BJ (cell line): ENCODE measurements around the gene BAG5. TPM values are rescaled to one million over a fixed set of nuclear protein-coding genes. Genes with fewer than 3 reads are reported as not detected.

Source experiments
- CTCF ChIA-PET: fragments of 350-600 bp; formaldehyde crosslinking; extraction: SDS; loops from one replicate; lab custom pipeline; 2021; ENCODE audit warnings: antibody characterized with exemption, inconsistent platforms; lab: Yijun Ruan, JAX
- POLR2A ChIA-PET: fragments of 300-600 bp; sonication (Branson Sonifier 250); formaldehyde crosslinking; extraction: SDS; loops from one replicate; lab custom pipeline; 2021; ENCODE audit warnings: antibody characterized with exemption; lab: Charles Lee
- DNase-seq: peaks from one replicate; pipeline ENCODE4 v3.0.0-alpha.2; 2011; ENCODE audit warnings: low read depth
- H3K27me3 ChIP-seq: 2 replicates; pipeline ENCODE4 v1.6.0; 2011; ENCODE audit warnings: low read length; ENCODE audit not compliant: control insufficient read depth, insufficient read depth
- H3K36me3 ChIP-seq: 2 replicates; pipeline ENCODE4 v1.5.1; 2011; ENCODE audit warnings: low read length; ENCODE audit not compliant: control insufficient read depth, insufficient read depth
- H3K4me3 ChIP-seq: 2 replicates; pipeline ENCODE4 v1.5.1; 2011; ENCODE audit warnings: low read depth, mild to moderate bottlenecking, control low read depth, low read length
- CTCF ChIP-seq: IDR thresholded peaks from 2 replicates; pipeline ENCODE4 v1.5.1; 2011; ENCODE audit warnings: low read depth, mild to moderate bottlenecking, control low read depth, inconsistent platforms, low read length, moderate library complexity; ENCODE audit not compliant: insufficient read depth
- polyA plus RNA-seq: library from polyadenylated mRNA; depleted of rRNA; stranded (reverse); fragments of >200 nt; gene quantifications from 2 replicates; pipeline ENCODE4 v1.2.3, GENCODE V29; 2011; rRNA removed
- small RNA-seq: library from RNA; depleted of rRNA; stranded (forward); fragments of <200 nt; gene quantifications from one replicate; pipeline ENCODE3, GENCODE V24; 2012; ENCODE audit warnings: low replicate concordance, low read depth; ENCODE audit not compliant: insufficient read length

The BAG5 gene
- polyA plus RNA-seq, 1 experiment = 4.9 TPM

GRCh38 chr14:103510724-103511693, 51.4 kb downstream of the BAG5 start:
- no peak for DNase-seq
- TF ChIP-seq CTCF = no peak

GRCh38 chr14:103509864-103510723, 52.4 kb downstream of the BAG5 start:
- Histone ChIP-seq H3K4me3 (no peak overlapping the region), H3K36me3 (peaks cover 24% of the 10 kb centered on the region), H3K27me3 (no peaks in the 10 kb centered on the region)
- DNase-seq = no peak
- CTCF ChIA-PET = interaction anchor here (0.6 to 2.2 kb wide), 7 partner anchors 9 to 296 kb away, joined by 3 to 12 read pairs (median 6); no protein-coding TSS in a partner anchor
- TF ChIP-seq CTCF = no peak
- POLR2A ChIA-PET = no interaction called here

More at GRCh38 chr14:103510724-103511693, 51.4 kb downstream of the BAG5 start:
- no peaks in the 10 kb centered on the region for H3K27me3 ChIP-seq
- POLR2A ChIA-PET = no interaction called here
- no peak overlapping the region for H3K4me3 ChIP-seq
- H3K36me3 ChIP-seq = peaks cover 22% of the 10 kb centered on the region
- CTCF ChIA-PET = interaction anchor here (0.9 to 2.2 kb wide), 7 partner anchors 9 to 166 kb away, joined by 3 to 8 read pairs (median 4); no protein-coding TSS in a partner anchor

DNA sequence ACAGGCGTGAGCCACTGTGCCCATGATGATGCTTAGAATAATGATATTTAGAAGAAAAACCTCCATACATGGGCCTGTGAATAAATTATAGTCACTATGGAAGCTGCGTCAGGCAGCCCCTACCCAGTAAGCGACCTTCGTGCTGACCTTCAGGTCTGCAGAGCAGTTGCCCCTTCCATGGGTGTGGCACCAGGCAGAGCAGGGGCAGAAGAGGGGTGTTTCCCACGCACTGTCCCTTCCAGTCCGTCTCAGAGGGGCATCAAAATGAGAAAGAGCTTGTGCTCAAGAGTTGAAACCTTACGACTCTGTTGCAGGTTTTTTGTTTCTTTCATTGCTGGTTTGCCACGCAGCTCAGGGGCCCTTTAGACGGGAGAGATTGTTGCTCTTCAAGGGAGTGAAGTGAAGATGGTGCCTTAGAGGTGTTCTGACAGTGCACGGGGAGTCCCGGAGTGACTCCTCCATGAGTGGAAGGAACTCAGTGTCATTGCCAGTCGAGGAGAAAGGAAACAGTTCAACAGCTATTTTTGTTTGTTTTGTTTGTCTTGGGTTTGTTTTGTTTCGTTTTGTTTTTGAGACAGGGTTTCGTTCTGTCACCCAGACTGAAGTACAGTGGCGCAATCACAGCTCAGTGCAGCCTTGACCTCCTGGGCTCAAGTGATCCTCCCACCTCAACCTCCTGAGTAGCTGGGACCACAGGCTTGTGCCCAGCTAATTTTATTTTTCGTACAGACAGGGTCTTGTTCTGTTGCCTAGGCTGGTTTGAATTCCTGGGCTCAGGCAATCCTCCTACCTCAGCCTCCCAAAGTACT, 53.7 kb downstream of the BAG5 start:
- no peak for DNase-seq
- ChIA-PET POLR2A (no interaction called here), CTCF (interaction anchor here (1.3 to 2.1 kb wide), 3 partner anchors 8 to 10 kb away, joined by 3 to 12 read pairs (median 6); no protein-coding TSS in a partner anchor)
- TF ChIP-seq CTCF = no peak
- H3K4me3 ChIP-seq = no peak overlapping the region
- peaks cover 28% of the 10 kb centered on the region for H3K36me3 ChIP-seq
- no peaks in the 10 kb centered on the region for H3K27me3 ChIP-seq

DNA sequence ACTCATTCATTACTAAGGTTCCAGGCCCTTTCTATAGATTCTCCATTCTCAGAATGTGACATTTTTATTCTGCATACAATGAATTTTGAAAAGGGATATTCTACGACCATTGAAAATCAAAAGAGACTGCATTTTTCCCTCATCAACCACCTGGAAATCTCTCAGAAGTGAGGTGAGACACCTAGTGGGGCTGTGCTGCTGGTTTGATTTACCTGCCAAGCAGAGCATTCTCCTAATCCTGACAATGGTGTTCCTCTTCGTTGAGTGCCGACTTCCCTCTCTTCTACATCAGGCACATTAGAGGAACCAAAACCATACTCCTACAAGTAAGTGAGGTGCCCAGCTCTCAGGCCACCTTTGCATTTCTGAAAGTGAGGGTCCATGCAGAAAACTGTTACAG, 54.7 kb downstream of the BAG5 start:
- Histone ChIP-seq H3K36me3 (peaks cover 33% of the 10 kb centered on the region), H3K4me3 (no peak overlapping the region), H3K27me3 (no peaks in the 10 kb centered on the region)
- ChIA-PET CTCF (interaction anchor here (0.6 to 1.3 kb wide), 2 partner anchors 7 to 9 kb away, joined by 3 read pairs; no protein-coding TSS in a partner anchor), POLR2A (no interaction called here)
- TF ChIP-seq CTCF = no peak
- DNase-seq = no peak

Small RNA genes lying within 50 kb of the gene (small RNA-seq; reads per million reads assigned to genes)
- not detected for gene RNU4-68P
- not detected for gene RNU7-160P

Other genes with a start within 250 kb of the BAG5 start
- gene EIF5, start 228.4 kb downstream of the BAG5 start, polyA plus RNA-seq = 282 and 340 TPM in 2 replicates
- 73.9 and 87.0 TPM in 2 replicates for gene MARK3, start 177.2 kb downstream of the BAG5 start, polyA plus RNA-seq
- gene CKB, start 39.8 kb downstream of the BAG5 start, polyA plus RNA-seq = 25.7 and 74.7 TPM in 2 replicates
- 6.2 and 11.7 TPM in 2 replicates for gene TRMT61A, start 33.5 kb downstream of the BAG5 start, polyA plus RNA-seq
- 16.9 and 25.8 TPM in 2 replicates for gene COA8, start 303 bp upstream of the BAG5 start, polyA plus RNA-seq
- 112 and 123 TPM in 2 replicates for gene KLC1, start 66.6 kb upstream of the BAG5 start, polyA plus RNA-seq
- gene XRCC3, start 152.8 kb upstream of the BAG5 start, polyA plus RNA-seq = 4.2 and 5.6 TPM in 2 replicates
- gene ZFYVE21, start 153.2 kb upstream of the BAG5 start, polyA plus RNA-seq = 77.6 and 84.0 TPM in 2 replicates